A549 treated with AZD9567 at 1 μM for 4 hours (cell line): ENCODE measurements around the gene ZNF93. TPM values are rescaled to one million over a fixed set of nuclear protein-coding genes. Genes with fewer than 3 reads are reported as not detected.

ENCODE experiments used
- total RNA-seq: library from RNA; stranded (reverse); fragments of 200-300 nt; extraction: Qiagen RNA extraction; gene quantifications from 5 replicates; pipeline ENCODE4 v1.2.3, GENCODE V29; 2022; ENCODE audit not compliant: insufficient read depth

The ZNF93 gene
- not detected in 5 replicates for total RNA-seq

DNA sequence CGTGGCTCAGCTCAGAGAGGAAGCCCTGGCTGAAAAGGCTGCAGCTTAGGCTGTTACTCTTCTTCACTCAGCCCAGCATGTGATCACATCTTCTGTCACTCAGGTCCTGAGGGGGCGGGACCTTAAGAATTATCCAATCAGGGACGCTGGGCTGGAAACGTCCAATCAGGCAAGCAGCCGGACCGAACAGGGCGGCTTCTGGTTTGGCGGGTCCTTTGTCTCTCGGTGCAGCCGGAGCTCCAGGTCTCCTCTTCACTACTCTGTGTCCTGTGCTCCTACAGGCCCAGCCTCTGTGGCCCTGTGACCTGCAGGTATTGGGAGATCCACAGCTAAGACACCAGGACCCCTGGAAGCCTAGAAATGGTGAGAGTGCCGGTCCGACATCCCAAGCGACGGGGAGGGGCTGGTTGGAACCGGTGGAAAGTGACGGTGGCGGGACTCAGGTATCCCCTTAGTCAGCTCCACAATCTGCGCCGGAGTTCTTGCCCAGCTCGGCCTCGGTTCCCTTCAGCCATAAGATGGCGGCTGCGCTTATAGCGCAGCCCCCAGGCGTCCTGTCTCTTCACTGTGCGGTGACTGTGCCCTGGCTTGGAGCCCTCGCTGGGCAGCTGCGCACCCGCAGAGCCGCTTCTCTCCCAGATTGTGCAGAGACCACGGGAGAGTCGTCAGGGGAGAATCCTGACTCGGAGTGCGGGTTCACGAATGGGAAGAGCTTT is at the start of gene ZNF93:
TSS of gene ZNF93 (plus strand) at position 218 of the 716 bp plus-strand sequence. CDS start at position 361, 143 bp downstream.

DNA sequence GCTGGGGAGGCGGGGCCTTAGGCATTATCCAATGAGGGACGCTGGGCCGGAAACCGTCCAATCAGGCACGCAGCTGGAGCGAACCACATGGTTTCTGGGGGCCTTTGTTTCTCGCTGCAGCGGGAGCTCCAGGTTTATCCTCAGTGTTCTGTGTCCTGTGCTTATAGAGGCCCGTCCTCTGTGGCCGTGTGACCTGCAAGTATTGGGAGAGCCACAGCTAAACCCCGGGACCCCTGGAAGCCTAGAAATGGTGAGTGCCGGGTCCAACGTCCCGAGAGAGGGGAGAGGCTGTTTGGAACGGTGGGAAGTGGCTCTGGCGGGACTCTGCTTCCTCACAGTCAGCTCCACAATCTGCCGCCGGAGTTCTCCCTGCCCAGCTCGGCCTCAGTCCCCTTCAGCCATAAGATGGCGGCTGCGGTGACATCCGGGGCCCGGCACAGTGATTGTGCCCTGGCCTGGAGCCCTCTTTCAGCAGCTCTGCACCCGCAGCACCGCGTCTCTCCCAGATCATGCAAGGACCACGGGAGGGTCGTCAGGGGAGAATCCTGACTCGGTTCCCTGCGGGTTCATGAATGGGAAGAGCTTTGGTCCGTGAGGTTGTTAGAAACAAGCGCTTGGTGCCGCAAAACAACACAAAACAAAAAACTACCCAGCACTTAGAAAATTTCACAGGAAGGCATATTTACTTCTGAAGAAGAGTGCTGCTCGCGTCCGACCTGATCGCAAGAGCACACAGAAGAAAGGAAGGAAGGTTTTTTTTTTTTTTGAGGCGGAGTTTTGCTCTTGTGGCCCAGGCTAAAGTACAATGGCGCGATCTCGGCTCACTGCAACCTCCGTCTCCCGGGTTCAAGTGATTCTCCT is 34.8 kb upstream of the ZNF93 start, which contains the start of gene ZNF253:
TSS of gene ZNF253 (plus strand) at position 133 of the 861 bp plus-strand sequence. CDS start at position 248, 115 bp downstream.

Other genes with a start within 250 kb of the ZNF93 start
- 23.5 to 35.6 TPM (median 34.4 TPM) in 5 replicates for gene ATP13A1, start 237.3 kb upstream of the ZNF93 start, total RNA-seq
- 3.4 to 7.2 TPM (median 4.0 TPM) in 5 replicates for gene ZNF101, start 232.1 kb upstream of the ZNF93 start, total RNA-seq
- 2.1 to 2.4 TPM (median 2.2 TPM) in 5 replicates for gene ZNF14, start 167.8 kb upstream of the ZNF93 start, total RNA-seq
- gene ZNF506, start 79.2 kb upstream of the ZNF93 start, total RNA-seq: 0.14 to 0.30 TPM (median 0.17 TPM) in 4 of 5 replicates, not detected in the other
- gene ZNF253, start 35.1 kb upstream of the ZNF93 start, total RNA-seq: not detected in 5 replicates
- gene ZNF682, start 138.6 kb downstream of the ZNF93 start, total RNA-seq: not detected in 5 replicates
- gene ZNF90, start 177.1 kb downstream of the ZNF93 start, total RNA-seq: not detected in 5 replicates